Left renal cortex interstitium (tissue), 4 donors: ENCODE results near the gene ACTN2. TPM values are rescaled to one million over a fixed set of nuclear protein-coding genes. Genes with fewer than 3 reads are reported as not detected.

ENCODE experiments used
- DNase-seq, 4 donors: peaks; one replicate each; pipeline ENCODE4 v3.0.0-alpha.2; 2013; ENCODE audit warnings: low read depth in 4 of 4, low spot score in 2 of 4, missing footprints in 1 of 4
- polyA plus RNA-seq, 4 donors: library from polyadenylated mRNA; unstranded; fragments of 120-200 nt; gene quantifications; one replicate each; pipeline ENCODE4 v1.2.1, GENCODE V29; 2013; ENCODE audit not compliant: insufficient read length in 4 of 4

The ACTN2 gene
- polyA plus RNA-seq, 4 donors = 0.33 to 1.4 (median 0.58) TPM

DNA sequence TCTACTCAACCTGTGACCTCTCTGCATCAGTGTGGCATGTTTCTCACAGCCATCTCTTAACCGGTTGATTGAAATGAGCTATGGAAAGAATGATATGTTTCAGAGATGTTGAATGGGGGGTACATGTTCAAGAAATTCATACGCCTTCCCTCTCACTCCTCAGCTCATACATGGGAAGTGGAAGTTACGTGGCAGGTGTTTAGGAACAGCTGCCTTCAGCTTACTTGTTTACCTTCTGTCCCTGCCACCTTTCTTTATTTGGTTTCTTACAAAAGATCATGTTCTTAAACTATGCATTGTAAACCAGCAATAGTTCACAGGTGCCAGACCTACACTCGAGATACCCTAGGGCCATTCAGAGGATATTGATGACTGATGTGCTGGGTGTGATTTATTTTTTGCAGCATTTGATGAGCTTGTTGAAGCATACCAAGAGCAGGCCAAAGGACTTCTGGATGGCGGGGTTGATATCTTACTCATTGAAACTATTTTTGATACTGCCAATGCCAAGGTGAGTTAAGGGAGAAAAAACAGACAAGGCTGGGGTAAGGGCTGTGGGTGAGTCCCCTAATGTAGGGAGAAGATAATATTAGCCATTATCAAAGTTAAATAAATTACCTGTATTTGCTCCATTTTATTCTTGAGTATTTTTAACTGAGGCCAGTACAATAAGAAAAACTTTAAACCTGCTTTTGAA is 126.2 kb downstream of the ACTN2 start:
- DNase-seq = no peak

Other genes with a start within 250 kb of the ACTN2 start
- 10 to 100 TPM; 71.1 to 99.7 (median 80.8) TPM for gene LGALS8, start 162.5 kb upstream of the ACTN2 start, polyA plus RNA-seq
- 10 to 100 TPM; 22.4 to 32.0 (median 27.3) TPM for gene HEATR1, start 82.0 kb upstream of the ACTN2 start, polyA plus RNA-seq
- gene MTR, start 108.8 kb downstream of the ACTN2 start, polyA plus RNA-seq = 10 to 100 TPM; 27.7 to 43.5 (median 37.6) TPM